AG10803 (cell line): ENCODE results near the gene C14orf180.

Experiments used
- DNase-seq: peaks from one replicate; pipeline ENCODE4 v3.0.0; 2010; ENCODE audit warnings: low read depth
- H3K4me3 ChIP-seq: 2 replicates; pipeline ENCODE4 v1.5.1; 2011; ENCODE audit warnings: mild to moderate bottlenecking, low read length, control low read depth
- CTCF ChIP-seq: conservative IDR thresholded peaks from 2 replicates; pipeline ENCODE4 v1.5.1; 2011; ENCODE audit warnings: mild to moderate bottlenecking, low read length, control low read depth, inconsistent platforms

Gene C14orf180

GRCh38 chr14:104551851-104552737 is 27.5 kb upstream of the C14orf180 start:
- no peak for TF ChIP-seq CTCF
- no peak overlapping the region for H3K4me3 ChIP-seq
- DNase-seq: no peak

- no peak for DNase-seq
- H3K4me3 ChIP-seq: no peak overlapping the region
- TF ChIP-seq CTCF: no peak
Measured at GRCh38 chr14:104552738-104553125, 26.8 kb upstream of the C14orf180 start.

- DNase-seq: no peak
- no peak for TF ChIP-seq CTCF
- no peak overlapping the region for H3K4me3 ChIP-seq
Measured at GRCh38 chr14:104553166-104554087, 26.1 kb upstream of the C14orf180 start.

- no peak for DNase-seq
- TF ChIP-seq CTCF: no peak
- no peak overlapping the region for H3K4me3 ChIP-seq
Measured at GRCh38 chr14:104554088-104554607, 25.4 kb upstream of the C14orf180 start.

GRCh38 chr14:104554608-104555429 is 24.7 kb upstream of the C14orf180 start:
- no peak overlapping the region for H3K4me3 ChIP-seq
- TF ChIP-seq CTCF: no peak
- no peak for DNase-seq

GRCh38 chr14:104555430-104556255 is 23.9 kb upstream of the C14orf180 start:
- no peak for TF ChIP-seq CTCF
- H3K4me3 ChIP-seq: no peak overlapping the region
- no peak for DNase-seq
